Kidney (tissue), 14 donors: Measurements from ENCODE around the gene NEO1. TPM values are rescaled to one million over a fixed set of nuclear protein-coding genes. Genes with fewer than 3 reads are reported as not detected.

ENCODE experiments used
- DNase-seq, 5 donors: peaks; one replicate each; pipeline ENCODE4 v3.0.0-alpha.2; 2013 to 2020
- FAIRE-seq: peaks from 2 replicates; lab custom pipeline; 2012; peaks lifted over from hg19 to GRCh38; lab: Jason Lieb, UNC
- H3K27ac ChIP-seq, 2 donors: one replicate each; pipeline ENCODE4 v1.7.0; 2013; ENCODE audit warnings: low read depth in 2 of 2, low read length in 2 of 2, inconsistent platforms in 1 of 2
- H3K27me3 ChIP-seq: one replicate; pipeline ENCODE4 v1.7.1; 2013; ENCODE audit warnings: low read length, inconsistent platforms; ENCODE audit not compliant: control insufficient read depth, insufficient read depth
- H3K36me3 ChIP-seq, 3 donors: one replicate each; pipeline versions ENCODE4 v1.7.0 to v1.7.1; 2013; ENCODE audit warnings: low read length in 3 of 3, control low read depth in 1 of 3, inconsistent platforms in 1 of 3; ENCODE audit not compliant: insufficient read depth in 3 of 3, control insufficient read depth in 2 of 3
- H3K4me1 ChIP-seq, 3 donors: one replicate each; pipeline versions ENCODE4 v1.7.0 to v1.7.1; 2013; ENCODE audit warnings: low read length in 3 of 3, inconsistent platforms in 1 of 3, low read depth in 1 of 3; ENCODE audit not compliant: control insufficient read depth in 2 of 3, insufficient read depth in 2 of 3
- H3K4me3 ChIP-seq, 3 donors: one replicate each; pipeline versions ENCODE4 v1.7.0 to v1.8.1; 2013; ENCODE audit warnings: low read length in 3 of 3, control low read depth in 1 of 3, inconsistent platforms in 1 of 3
- H3K9ac ChIP-seq, 3 donors: one replicate each; pipeline versions ENCODE4 v1.7.0 to v1.7.1; 2013; ENCODE audit warnings: low read length in 3 of 3, control low read depth in 1 of 3, inconsistent platforms in 1 of 3
- H3K9me3 ChIP-seq, 3 donors: one replicate each; pipeline versions ENCODE4 v1.7.0 to v1.7.1; 2013; ENCODE audit warnings: low read length in 3 of 3, control low read depth in 1 of 3, inconsistent platforms in 1 of 3; ENCODE audit not compliant: control insufficient read depth in 2 of 3, insufficient read depth in 1 of 3
- CTCF ChIP-seq: IDR thresholded peaks from 3 replicates; pipeline ENCODE4 v1.5.1; 2012; ENCODE audit warnings: mild to moderate bottlenecking, moderate library complexity, borderline replicate concordance; ENCODE audit not compliant: insufficient read depth; ENCODE audit errors: extremely low read depth
- intact Hi-C: fragments of 100-400 bp; cut with DNase I; formaldehyde crosslinking; loops from one replicate; pipeline ENCODE4 v1.11.1; 2022
- polyA plus RNA-seq: library from polyadenylated mRNA; stranded (reverse); fragments of 350-450 nt; fragmentation: Illumina TruSeq; extraction: RNeasy Lipid Tissue Mini Kit (QIAGEN cat#74804); gene quantifications from one replicate; pipeline ENCODE4 v1.2.3, GENCODE V29; 2014; ENCODE audit warnings: low read depth, low replicate concordance; ENCODE audit not compliant: insufficient read depth
- total RNA-seq: library from RNA; stranded (reverse); fragmentation: NEBNext Ultra II Directional; extraction: Animal tissue kit (Norgen Biotek cat#: 25700); gene quantifications from one replicate; pipeline ENCODE4 v1.2.1, GENCODE V29; 2021
- donor health status: control.
- donor health status: control.
- donor health status: control.
- donor health status: control.
- donor health status: control.
- donor health status: DM: yes; HTN: yes; CAD: no.
- donor health status: Normal renal cell carcinoma (clear cell type).

The NEO1 gene
- total and polyA plus RNA-seq, 2 donors from 2014 or later: 12.4 to 43.3 TPM

GRCh38 chr15:73240866-73241499 is 188.7 kb downstream of the NEO1 start:
- Histone ChIP-seq H3K9ac (no peak overlapping the region), H3K4me3 (no peak overlapping the region), H3K27ac (no peak overlapping the region), H3K9me3 (no peaks in the 10 kb centered on the region), H3K4me1 (peaks cover 0 to 2% (median 0%) of the 10 kb centered on the region in 3 donors), H3K27me3 (no peaks in the 10 kb centered on the region), H3K36me3 (peaks cover 0 to 4% (median 1%) of the 10 kb centered on the region in 3 donors)
- DNase-seq: peak in 4 of 5 donors; percentile 64 to 81 (median 73)
- TF ChIP-seq CTCF: peak; percentile 85
- intact Hi-C loops: no loop called here
- FAIRE-seq: peak; percentile 92

- Histone ChIP-seq H3K36me3 (peaks cover 0 to 11% (median 11%) of the 10 kb centered on the region in 3 donors), H3K27ac (no peak overlapping the region), H3K9me3 (no peaks in the 10 kb centered on the region), H3K4me3 (no peak overlapping the region), H3K27me3 (no peaks in the 10 kb centered on the region), H3K4me1 (no peaks in the 10 kb centered on the region), H3K9ac (no peak overlapping the region)
- TF ChIP-seq CTCF: peak; percentile 22
- intact Hi-C loops: no loop called here
- no peak for FAIRE-seq
- peak in 1 of 5 donors; percentile 20 for DNase-seq
Measured at GRCh38 chr15:73244333-73244732, 192.1 kb downstream of the NEO1 start.

- Histone ChIP-seq H3K4me1 (no peaks in the 10 kb centered on the region), H3K27ac (no peak overlapping the region), H3K9ac (no peak overlapping the region), H3K36me3 (peaks cover 2 to 16% (median 15%) of the 10 kb centered on the region in 3 donors), H3K9me3 (no peaks in the 10 kb centered on the region), H3K27me3 (no peaks in the 10 kb centered on the region), H3K4me3 (no peak overlapping the region)
- DNase-seq (no peak), FAIRE-seq (no peak)
- intact Hi-C loops: no loop called here
- no peak for TF ChIP-seq CTCF
Measured at GRCh38 chr15:73246439-73246838, 194.2 kb downstream of the NEO1 start.
